Activated naive CD8-positive, alpha-beta T cell treated with anti-CD3 and anti-CD28 coated beads, Interleukin-2, amount 50 U/mL, for 24 hours (primary cell): ENCODE results near the gene DOK1.
A peak's percentile ranks its signal among the peaks of the same experiment; 100 is the strongest.

Experiments
- ATAC-seq: fragments of 150-1000 bp; cut with Tn5 transposase; one replicate; pipeline ENCODE4 v1.10.0; 2021
- DNase-seq: peaks from one replicate; pipeline ENCODE4 v3.0.0; 2021
- H3K27ac Mint-ChIP-seq: one replicate; pipeline ENCODE4 v1.8.0; 2021; ENCODE audit warnings: mild to moderate bottlenecking, mixed read lengths
- H3K27me3 Mint-ChIP-seq: one replicate; pipeline ENCODE4 v1.8.0; 2021; ENCODE audit warnings: mixed read lengths
- H3K36me3 Mint-ChIP-seq: one replicate; pipeline ENCODE4 v1.8.0; 2021; ENCODE audit warnings: low read depth, mixed read lengths
- H3K4me1 Mint-ChIP-seq: one replicate; pipeline ENCODE4 v1.8.0; 2021; ENCODE audit warnings: mixed read lengths
- H3K4me3 Mint-ChIP-seq: one replicate; pipeline ENCODE4 v1.8.0; 2021; ENCODE audit warnings: mild to moderate bottlenecking, moderate library complexity, mixed read lengths
- H3K9me3 Mint-ChIP-seq: one replicate; pipeline ENCODE4 v1.8.0; 2021; ENCODE audit warnings: mixed read lengths

Gene DOK1

DNA sequence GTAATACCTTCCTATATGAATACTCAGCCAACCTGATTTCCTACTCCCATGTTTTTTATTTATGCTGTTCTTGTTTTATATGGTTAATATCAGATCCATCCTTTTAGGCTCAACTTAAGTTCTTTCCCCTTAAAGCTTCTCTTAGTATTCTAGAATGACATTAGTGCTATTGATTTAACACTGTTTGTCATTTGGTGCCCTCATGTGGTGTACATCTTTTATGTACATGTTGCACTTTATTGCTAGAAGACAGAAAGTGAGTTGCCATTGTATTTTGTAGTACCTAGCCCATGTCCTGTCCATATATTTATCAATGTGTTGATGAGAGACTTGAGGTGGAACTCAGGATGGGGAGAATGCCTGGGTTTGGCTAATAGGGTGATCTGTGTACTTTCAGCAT lies 22.3 kb upstream of the DOK1 start:
- Mint-ChIP-seq H3K4me1 (peaks cover 35% of the 10 kb centered on the region), H3K27me3 (peaks cover 1% of the 10 kb centered on the region), H3K9me3 (no peaks in the 10 kb centered on the region), H3K4me3 (peak overlapping the region; percentile 29), H3K27ac (peak overlapping the region; percentile 23), H3K36me3 (peaks cover 41% of the 10 kb centered on the region)
- no peak for ATAC-seq
- DNase-seq: no peak

DNA sequence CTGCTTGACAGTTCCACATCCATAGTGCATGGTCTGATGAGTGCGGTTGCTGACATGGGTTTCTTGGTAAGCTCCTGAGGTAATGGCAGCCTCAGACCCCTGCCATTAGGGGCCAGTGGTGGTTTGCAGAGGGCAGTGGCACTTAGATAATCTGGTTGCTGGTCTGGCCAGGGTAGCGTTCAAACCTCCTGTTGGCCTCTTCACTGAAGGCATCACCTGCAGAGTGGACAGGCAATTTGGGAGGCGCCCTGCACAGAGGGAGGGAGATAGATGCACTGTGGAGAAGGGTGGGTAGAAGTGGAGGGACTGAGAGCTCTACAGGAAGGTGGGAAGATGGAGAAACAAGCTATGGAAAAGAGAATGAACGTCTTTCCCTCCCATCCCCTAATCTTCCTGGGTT lies 21.1 kb upstream of the DOK1 start:
- H3K27me3 Mint-ChIP-seq: peaks cover 11% of the 10 kb centered on the region
- no peaks in the 10 kb centered on the region for H3K9me3 Mint-ChIP-seq

DNA sequence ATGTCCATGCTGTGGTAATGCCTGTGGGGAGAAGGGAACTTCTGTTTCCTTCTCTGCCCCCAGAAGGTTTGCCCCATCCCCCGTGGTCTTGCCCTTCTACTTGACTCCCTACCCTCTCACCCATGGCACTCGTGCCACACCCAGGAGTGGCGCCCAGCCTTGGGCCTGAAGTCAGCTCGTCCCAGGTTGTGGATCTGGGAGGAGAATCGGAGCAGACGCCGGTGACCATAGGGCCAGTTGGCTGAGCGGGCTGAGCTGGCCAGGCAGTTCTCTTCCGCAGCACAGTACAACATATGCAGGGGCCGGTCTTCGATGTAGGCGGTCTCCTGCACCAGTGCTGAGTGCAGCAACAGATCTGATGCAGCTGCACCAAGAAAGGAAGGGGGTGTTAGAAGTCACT lies 20.1 kb upstream of the DOK1 start:
- H3K4me3 Mint-ChIP-seq: no peak overlapping the region
- H3K9me3 Mint-ChIP-seq: no peaks in the 10 kb centered on the region
- H3K27me3 Mint-ChIP-seq: peaks cover 19% of the 10 kb centered on the region
- peaks cover 31% of the 10 kb centered on the region for H3K4me1 Mint-ChIP-seq
- no peak for DNase-seq
- H3K27ac Mint-ChIP-seq: no peak overlapping the region
- ATAC-seq: no peak
- H3K36me3 Mint-ChIP-seq: peaks cover 21% of the 10 kb centered on the region

More for the DNA sequence above, 21.1 kb upstream of the DOK1 start:
- H3K4me1 Mint-ChIP-seq: peaks cover 27% of the 10 kb centered on the region
- no peak overlapping the region for H3K27ac Mint-ChIP-seq
- DNase-seq (no peak), ATAC-seq (no peak)
- H3K36me3 Mint-ChIP-seq: peaks cover 29% of the 10 kb centered on the region
- no peak overlapping the region for H3K4me3 Mint-ChIP-seq

DNA sequence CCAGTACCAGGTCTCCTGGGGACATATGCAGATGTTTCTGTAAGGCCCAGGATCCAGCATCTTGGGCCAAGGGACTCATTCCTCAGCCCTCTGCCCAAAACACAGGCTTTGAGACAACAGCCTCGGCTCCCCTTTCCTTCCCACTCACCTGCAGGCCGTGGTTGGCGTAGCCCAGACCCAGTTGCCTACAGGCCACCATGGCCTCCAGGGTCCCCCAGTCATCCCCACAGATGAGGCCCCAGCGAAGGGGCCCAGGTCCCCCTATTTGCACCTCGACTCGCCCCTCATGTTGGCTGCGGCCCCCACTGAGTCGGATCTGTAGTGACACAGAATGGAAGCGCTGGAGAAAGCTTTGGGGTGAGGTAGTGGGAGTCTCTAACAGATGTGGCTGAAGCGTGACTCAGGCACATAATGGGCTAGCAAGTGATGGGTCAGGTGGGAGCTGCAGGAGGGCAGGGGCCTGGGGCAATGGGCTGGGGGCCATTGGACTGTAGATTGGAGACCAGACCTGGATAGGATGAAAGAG lies 19.0 kb upstream of the DOK1 start:
- H3K27me3 Mint-ChIP-seq: peaks cover 19% of the 10 kb centered on the region
- H3K4me3 Mint-ChIP-seq: no peak overlapping the region
- H3K36me3 Mint-ChIP-seq: peaks cover 21% of the 10 kb centered on the region
- H3K27ac Mint-ChIP-seq: no peak overlapping the region
- ATAC-seq (no peak), DNase-seq (no peak)
- H3K9me3 Mint-ChIP-seq: no peaks in the 10 kb centered on the region
- peaks cover 31% of the 10 kb centered on the region for H3K4me1 Mint-ChIP-seq

DNA sequence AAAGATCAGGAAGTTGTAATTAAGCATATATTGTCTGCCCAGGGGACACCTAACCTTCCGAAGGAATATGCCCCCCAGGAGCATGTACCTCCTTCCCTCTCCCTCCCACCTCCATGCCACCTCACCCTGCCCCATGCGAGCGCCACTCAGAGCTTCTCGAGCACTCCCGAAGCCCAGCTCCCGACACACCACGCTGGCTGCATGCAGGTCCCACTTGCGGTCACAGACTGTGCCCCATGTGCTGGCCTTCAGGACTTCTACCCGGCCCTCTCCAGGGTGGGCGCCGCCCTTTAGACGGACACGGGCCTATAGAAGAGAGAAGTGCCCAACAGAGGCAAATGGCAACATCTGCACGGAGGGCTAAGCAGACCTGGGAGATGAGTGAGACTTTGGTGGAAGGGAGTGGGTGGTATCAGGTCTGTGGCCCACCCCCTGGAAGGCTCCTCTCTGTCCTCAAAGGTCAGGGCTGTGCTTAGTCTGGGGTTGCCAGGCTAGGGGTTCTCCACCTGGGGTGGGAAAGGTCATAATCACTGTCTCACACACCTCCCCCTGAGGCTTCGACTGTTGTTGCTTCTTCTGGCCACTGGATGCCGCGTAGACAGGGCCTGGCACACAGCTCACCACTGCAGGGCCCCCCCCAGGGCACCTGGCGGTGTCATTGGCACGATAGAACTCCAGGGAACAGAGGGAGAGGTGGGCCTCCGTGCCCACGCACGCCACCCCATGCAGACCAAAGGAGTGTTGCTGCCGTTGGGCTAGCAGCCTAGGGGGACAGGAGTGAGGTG lies 18.2 kb upstream of the DOK1 start:
- Mint-ChIP-seq H3K9me3 (no peaks in the 10 kb centered on the region), H3K36me3 (peaks cover 16% of the 10 kb centered on the region), H3K27me3 (peaks cover 19% of the 10 kb centered on the region), H3K4me1 (peaks cover 24% of the 10 kb centered on the region), H3K4me3 (no peak overlapping the region), H3K27ac (no peak overlapping the region)
- ATAC-seq: peak; percentile 81
- no peak for DNase-seq

DNA sequence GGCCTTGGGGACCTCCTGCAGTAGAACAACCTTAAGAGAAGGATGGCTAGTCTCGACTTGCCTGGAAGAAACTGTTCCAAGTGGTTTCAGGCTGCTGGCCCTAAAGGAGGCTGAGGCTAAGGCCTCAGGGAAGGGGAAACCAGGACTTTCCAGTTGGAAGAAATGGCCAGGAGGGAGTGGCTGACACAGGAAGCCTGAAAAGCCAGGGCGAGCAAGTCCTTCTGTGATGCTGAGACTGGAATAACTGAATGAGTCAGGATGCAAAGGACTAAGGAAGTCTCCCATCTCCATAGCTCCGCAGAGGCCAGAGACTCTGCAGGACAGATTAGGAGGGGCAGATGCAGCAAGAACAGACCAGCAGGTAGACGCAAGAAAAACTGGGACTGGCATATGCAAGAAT lies 17.4 kb upstream of the DOK1 start:
- H3K36me3 Mint-ChIP-seq: peaks cover 10% of the 10 kb centered on the region
- no peak overlapping the region for H3K27ac Mint-ChIP-seq
- ATAC-seq (no peak), DNase-seq (no peak)
- H3K27me3 Mint-ChIP-seq: peaks cover 20% of the 10 kb centered on the region
- H3K4me3 Mint-ChIP-seq: no peak overlapping the region
- peaks cover 16% of the 10 kb centered on the region for H3K4me1 Mint-ChIP-seq
- H3K9me3 Mint-ChIP-seq: no peaks in the 10 kb centered on the region

DNA sequence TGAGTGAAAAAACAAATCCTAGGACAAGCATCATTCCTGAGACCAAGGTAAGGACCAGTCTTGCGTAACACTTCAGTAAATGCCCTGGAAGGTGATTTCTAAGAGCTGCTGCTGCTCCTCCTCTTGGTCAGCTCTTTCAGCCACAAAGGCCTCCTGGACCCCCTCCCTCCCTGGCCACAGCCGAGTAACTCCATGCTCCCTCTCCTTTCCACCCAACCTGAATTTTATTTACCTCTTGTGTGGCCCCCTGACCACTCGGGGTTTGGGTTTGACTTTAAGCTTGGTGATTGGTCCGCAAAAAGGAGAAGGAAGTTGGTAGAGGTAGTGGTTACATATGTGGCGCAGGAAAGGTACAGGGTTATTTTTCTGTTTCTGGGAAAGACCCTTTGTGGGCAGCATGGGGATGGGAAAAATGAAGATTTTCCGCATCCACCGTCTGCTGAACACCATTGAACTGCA lies 15.6 kb upstream of the DOK1 start:
- Mint-ChIP-seq H3K9me3 (no peaks in the 10 kb centered on the region), H3K36me3 (no peaks in the 10 kb centered on the region), H3K27ac (peak overlapping the region; percentile 22), H3K4me1 (peaks cover 13% of the 10 kb centered on the region), H3K4me3 (no peak overlapping the region), H3K27me3 (peaks cover 27% of the 10 kb centered on the region)
- ATAC-seq (no peak), DNase-seq (no peak)

DNA sequence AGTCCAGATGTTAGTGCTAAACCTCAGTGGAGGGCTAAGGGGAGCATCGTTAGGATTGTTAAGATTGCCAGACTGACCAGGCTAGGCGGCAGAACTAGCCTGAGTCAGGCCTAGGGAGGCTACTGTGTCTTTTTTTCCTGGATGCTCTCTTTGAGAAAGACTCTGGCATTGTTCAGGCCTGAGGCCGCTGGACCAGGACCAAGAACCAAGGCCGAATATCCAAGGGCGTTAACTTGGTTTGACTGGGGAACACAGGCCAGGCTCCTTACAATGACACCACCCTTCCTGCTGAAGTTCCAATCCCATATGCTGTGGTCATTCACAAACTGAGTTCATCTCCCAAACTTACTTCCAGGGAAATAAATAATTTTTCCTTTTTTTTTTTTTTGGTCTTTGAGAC lies 14.2 kb upstream of the DOK1 start:
- ATAC-seq (no peak), DNase-seq (no peak)
- no peaks in the 10 kb centered on the region for H3K9me3 Mint-ChIP-seq
- H3K4me3 Mint-ChIP-seq: no peak overlapping the region
- no peak overlapping the region for H3K27ac Mint-ChIP-seq
- H3K36me3 Mint-ChIP-seq: no peaks in the 10 kb centered on the region
- peaks cover 31% of the 10 kb centered on the region for H3K27me3 Mint-ChIP-seq
- peaks cover 13% of the 10 kb centered on the region for H3K4me1 Mint-ChIP-seq

DNA sequence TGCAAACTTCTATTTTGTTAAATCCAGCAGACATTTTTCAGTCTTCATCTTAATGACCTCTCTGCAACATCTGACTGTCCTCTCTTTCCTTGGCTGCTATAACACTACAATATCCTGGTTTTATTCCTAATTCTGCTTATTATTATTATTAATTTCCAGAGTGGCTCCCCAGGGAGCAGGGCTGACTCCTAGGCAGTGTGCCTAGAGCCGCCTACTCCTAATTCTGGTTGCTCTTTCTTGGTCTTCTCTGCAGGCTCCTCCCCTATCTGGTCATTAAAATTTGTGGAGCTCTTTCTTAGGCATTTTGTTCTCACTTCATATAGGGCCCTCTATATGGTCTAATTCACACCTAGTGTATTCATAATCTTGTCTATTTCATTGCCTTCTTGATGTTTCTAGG lies 11.5 kb upstream of the DOK1 start:
- DNase-seq: no peak
- Mint-ChIP-seq H3K27me3 (peaks cover 35% of the 10 kb centered on the region), H3K36me3 (no peaks in the 10 kb centered on the region), H3K9me3 (no peaks in the 10 kb centered on the region), H3K4me1 (peaks cover 12% of the 10 kb centered on the region), H3K27ac (no peak overlapping the region), H3K4me3 (no peak overlapping the region)
- no peak for ATAC-seq

DNA sequence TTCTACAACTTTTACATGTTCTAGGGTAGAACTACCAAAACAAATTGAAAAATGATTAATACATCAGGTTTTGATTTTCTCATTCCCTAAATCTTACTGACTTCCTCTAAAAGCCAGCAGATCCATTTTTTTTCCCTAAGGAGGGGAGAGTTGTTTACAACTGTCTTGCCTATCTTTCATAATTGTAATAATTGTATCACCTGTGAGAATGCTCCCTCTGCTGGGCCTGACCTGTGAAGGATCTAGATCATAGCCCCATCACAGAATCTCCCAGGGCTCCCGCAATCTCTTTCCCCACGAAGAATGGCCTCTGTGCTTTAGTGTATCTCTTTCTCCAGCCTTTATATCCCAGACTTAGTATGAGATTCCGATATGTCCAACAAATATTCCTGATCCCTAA lies 9.9 kb upstream of the DOK1 start:
- Mint-ChIP-seq H3K4me1 (peaks cover 8% of the 10 kb centered on the region), H3K4me3 (no peak overlapping the region), H3K36me3 (no peaks in the 10 kb centered on the region), H3K9me3 (no peaks in the 10 kb centered on the region), H3K27ac (no peak overlapping the region), H3K27me3 (peaks cover 31% of the 10 kb centered on the region)
- DNase-seq: no peak
- no peak for ATAC-seq

DNA sequence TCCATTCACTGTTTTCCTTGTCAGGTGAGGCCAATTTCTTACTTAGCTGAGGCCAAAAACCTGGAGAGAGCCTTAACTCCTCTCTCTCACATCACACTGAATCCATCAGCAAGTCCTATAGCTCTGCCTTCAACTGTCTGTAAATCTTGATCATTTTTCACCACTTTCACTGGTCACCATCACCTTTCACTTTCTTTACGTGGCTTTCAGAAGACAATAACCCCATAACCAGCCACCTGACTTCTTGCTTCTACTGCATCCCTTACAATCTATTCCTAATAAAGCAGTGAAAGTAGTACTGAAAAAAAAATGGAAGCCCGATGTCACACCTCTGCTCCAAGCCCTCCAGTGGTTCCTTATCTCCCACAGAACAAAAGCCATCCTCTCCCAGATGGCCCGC lies 8.5 kb upstream of the DOK1 start:
- H3K4me3 Mint-ChIP-seq: no peak overlapping the region
- H3K9me3 Mint-ChIP-seq: no peaks in the 10 kb centered on the region
- peaks cover 43% of the 10 kb centered on the region for H3K27me3 Mint-ChIP-seq

DNA sequence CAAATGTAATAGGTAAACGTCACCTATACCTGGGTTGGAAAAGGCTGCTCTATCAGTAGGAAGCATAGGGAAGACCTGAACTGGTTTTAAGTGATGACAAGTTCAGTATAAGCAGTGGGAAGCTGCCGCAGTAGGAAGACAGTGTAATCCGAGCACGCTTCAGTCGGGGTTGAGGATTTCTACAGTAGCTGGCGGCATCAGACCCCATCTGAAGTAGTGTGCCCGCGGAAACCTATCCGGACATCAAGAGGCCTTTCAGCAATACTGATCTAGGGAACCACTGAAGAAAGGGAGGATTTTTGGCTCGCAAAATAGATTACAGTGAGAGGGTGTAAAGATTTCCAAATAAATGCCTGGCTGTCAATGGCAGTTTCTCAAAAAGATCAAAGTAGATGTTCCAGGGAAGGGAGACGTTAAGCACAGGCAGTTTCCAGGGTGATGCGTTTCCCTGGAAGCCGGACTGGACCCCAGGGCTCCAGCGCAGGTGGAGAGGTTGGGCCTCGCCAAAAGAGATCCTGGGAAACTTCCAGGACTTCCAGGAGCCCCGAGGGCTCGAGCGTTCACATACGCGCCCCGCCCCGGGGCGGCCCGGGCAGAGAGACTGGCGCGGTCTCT lies 6.1 kb upstream of the DOK1 start:
- H3K9me3 Mint-ChIP-seq: no peaks in the 10 kb centered on the region
- peaks cover 45% of the 10 kb centered on the region for H3K27me3 Mint-ChIP-seq
- DNase-seq: no peak
- no peak for ATAC-seq
- H3K27ac Mint-ChIP-seq: peak overlapping the region; percentile 45
- peaks cover 1% of the 10 kb centered on the region for H3K36me3 Mint-ChIP-seq
- H3K4me1 Mint-ChIP-seq: peaks cover 12% of the 10 kb centered on the region
- H3K4me3 Mint-ChIP-seq: peak overlapping the region; percentile 70

More for the DNA sequence above, 8.5 kb upstream of the DOK1 start:
- peaks cover 9% of the 10 kb centered on the region for H3K4me1 Mint-ChIP-seq
- peaks cover 1% of the 10 kb centered on the region for H3K36me3 Mint-ChIP-seq
- ATAC-seq (no peak), DNase-seq (no peak)
- no peak overlapping the region for H3K27ac Mint-ChIP-seq

DNA sequence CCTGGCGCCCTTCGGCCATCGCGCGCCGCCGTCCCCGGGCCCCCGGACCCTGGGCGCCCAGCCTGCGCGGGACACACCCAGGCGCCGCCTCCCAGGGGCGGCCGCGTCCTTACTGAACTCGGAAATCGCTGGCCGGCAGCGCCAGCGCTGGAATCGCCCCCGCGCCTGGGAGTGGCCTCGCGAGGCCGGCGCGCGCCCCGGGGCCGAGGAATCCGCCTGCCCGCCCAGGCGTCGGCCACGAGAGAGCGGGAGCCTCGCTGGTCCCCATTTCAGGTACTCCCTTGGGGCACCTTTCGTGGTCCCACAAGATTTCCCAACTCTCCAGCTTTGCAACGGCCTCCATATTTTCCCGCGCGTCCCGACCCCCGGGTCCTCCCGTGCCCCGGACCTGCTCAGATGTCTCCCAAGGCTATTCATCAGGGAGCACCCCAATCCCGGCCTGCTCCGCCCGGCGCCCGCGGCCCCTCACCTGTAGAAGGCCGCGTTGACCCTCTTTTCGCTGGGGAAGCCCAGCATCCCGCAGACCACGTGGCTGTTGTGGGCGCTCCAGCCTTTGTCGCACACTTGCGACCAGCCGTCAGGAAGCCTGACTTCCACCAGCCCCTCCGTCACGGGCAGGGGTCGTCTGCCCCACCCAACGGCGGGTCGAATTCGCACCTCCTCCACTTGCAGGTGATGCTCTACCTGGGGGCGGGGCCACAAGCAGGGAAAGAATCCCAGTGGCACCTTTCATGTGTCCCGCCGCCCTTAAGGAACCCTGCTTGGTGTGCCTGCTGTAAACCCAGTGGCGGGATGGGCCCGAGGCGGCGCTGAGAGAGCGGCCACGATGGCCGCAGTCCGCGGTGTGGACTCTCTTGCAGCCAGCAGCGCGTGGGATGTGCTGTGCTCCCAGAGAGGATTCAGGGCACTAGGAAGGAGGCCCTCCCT lies 5.4 kb upstream of the DOK1 start:
- peaks cover 45% of the 10 kb centered on the region for H3K27me3 Mint-ChIP-seq
- peaks cover 1% of the 10 kb centered on the region for H3K36me3 Mint-ChIP-seq

DNA sequence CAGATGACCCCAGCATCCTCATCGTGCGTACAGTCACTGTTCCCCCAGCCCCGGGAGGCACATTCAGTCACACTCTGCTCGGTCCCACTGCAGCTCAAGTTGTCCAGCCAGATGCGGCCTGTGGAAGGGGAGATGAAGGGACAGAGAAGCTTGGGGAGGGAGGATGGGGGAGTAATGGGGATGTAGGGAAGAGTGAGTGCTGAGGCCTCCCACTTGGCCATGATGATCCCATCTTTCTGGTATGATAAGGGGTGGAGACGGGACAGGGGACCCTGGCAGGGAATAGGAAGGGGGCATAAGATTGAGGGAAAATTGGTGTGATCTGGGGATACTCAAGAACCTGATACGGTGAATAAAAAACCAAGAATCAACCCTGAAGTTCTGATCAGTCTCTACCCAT lies 4.3 kb upstream of the DOK1 start:
- ATAC-seq (no peak), DNase-seq (no peak)
- Mint-ChIP-seq H3K4me3 (peak overlapping the region; percentile 69), H3K9me3 (no peaks in the 10 kb centered on the region), H3K36me3 (peaks cover 3% of the 10 kb centered on the region), H3K27me3 (peaks cover 41% of the 10 kb centered on the region), H3K27ac (no peak overlapping the region), H3K4me1 (peaks cover 18% of the 10 kb centered on the region)

More for the DNA sequence above, 5.4 kb upstream of the DOK1 start:
- Mint-ChIP-seq H3K27ac (no peak overlapping the region), H3K9me3 (no peaks in the 10 kb centered on the region), H3K4me1 (peaks cover 15% of the 10 kb centered on the region), H3K4me3 (peak overlapping the region; percentile 69)
- DNase-seq: peak; percentile 49
- ATAC-seq: peak; percentile 47
